HFF-Myc (cell line): ENCODE data around the gene PRKCE.
A peak's percentile ranks its signal among the peaks of the same experiment; 100 is the strongest.

Experiments
- DNase-seq: peaks from one replicate; pipeline ENCODE4 v3.0.0-alpha.2; 2011; ENCODE audit warnings: low read depth; ENCODE audit errors: extremely low read depth
- H3K4me3 ChIP-seq: replicated peaks from 2 replicates; pipeline ENCODE4 v1.5.1; 2011; ENCODE audit warnings: low read depth, mild to moderate bottlenecking, control low read depth, low read length
- CTCF ChIP-seq: IDR thresholded peaks from 2 replicates; pipeline ENCODE4 v1.5.1; 2012; ENCODE audit warnings: mild to moderate bottlenecking, low read depth, low read length, control low read depth; ENCODE audit errors: missing control alignments

The PRKCE gene

GRCh38 chr2:45734952-45735351, 83.5 kb downstream of the PRKCE start:
- H3K4me3 ChIP-seq: no peak overlapping the region
- TF ChIP-seq CTCF: no peak
- no peak for DNase-seq

DNA sequence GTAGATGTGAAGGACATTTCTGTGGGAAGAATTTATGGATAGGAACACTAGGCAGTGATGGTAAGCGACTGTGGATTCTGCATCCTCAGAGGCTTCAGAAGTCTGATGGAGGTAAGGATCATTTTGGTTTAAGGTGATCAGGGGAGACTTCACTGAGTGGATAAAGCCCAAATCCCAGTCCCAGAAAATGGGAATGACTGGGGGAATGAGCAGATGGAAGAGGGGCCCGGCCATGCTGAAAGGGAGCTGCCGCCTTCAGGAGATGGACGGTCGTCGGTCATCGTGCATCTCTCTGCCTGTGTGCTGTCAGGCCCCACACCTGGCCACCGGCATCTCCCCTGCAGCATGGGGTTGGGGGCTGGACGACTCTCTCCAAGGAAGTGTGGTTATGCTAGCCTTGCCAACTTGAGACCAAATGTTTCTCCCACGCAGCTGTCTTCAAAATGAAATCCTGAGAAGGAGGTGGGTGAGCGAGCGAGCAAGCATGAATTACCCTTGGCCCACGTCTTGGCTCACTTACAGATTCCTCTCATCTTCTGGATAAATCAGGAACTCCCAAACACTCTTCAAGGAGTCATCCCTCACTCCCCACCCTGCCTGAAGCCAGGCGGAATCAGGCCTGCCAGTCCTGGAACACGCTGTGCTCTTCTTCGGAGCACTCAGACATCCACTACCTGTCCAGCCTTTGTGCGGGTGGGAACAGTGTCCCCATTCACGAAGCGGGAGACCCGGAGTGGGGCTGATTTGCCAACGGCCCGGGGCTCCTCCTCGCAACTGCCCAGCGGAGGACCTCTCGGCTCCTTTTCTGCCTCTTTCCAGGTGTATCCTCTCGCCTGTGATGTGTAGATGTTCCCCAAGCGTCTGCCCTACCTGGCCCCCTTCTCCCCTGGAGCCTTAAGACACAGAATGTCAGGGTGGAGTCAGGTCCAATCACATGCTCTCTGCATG, 85.6 kb downstream of the PRKCE start:
- H3K4me3 ChIP-seq: no peak overlapping the region
- no peak for TF ChIP-seq CTCF
- no peak for DNase-seq

- no peak for TF ChIP-seq CTCF
- no peak for DNase-seq
- H3K4me3 ChIP-seq: no peak overlapping the region
Measured at GRCh38 chr2:45739796-45740485, 88.5 kb downstream of the PRKCE start.

GRCh38 chr2:45741161-45741850, 89.8 kb downstream of the PRKCE start:
- TF ChIP-seq CTCF: no peak
- DNase-seq: no peak
- no peak overlapping the region for H3K4me3 ChIP-seq

DNA sequence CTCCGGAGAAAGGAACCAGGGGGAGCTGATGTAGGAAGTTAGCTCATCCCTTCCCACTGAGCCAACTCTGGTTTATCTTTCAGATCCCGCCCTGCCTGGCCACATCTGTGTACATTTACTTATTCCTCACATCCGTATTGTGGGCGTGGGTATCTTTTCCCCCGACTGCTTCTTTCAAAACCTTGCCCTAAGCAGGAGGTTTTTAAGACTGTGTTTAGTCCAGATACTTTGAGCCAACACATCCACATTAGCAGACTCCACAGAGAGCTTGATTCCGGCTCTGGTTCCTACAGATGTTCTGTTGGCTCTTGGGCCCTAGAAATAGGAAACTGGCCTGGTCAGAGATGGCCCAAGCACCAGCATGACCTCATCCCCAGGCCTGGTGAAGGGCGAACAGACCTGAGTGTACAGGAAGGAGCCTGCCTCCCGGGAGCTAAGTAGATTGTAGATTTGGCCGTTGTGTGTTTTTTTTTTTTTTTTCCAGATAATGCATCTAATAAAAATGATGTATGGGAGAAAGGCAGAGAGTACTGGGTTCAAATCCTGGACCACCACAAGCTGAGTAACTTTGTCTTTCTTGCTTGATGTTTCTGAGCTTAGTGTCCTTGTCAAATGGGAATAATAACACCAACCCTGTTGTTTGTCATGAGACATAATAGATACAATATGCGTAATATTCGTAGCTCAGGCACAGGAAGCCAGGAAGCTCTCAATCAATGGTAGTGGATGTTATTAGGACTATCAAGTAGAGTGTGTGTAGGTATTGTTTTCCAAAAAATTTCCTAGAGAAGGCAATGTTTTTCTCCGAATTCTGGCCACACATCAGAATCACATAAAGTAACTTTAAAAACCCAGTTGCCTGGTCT, 92.3 kb downstream of the PRKCE start:
- H3K4me3 ChIP-seq: 0 out of 2 replicates have a peak overlapping the region, but pooled peaks have one; percentile 2
- no peak for TF ChIP-seq CTCF
- peak; percentile 80 for DNase-seq

- TF ChIP-seq CTCF: no peak
- DNase-seq: no peak
- H3K4me3 ChIP-seq: no peak overlapping the region
Measured at GRCh38 chr2:45745231-45745630, 93.8 kb downstream of the PRKCE start.
